Measurements from ENCODE around the gene ABI3. TPM values are rescaled to one million over a fixed set of nuclear protein-coding genes. Genes with fewer than 3 reads are reported as not detected.

The ABI3 gene
- polyA plus RNA-seq, 6 donors from 2014 or later, result 8.1 to 28.4 (median 18.0) TPM

- peak; percentile 46 for DNase-seq
- no peaks in the 10 kb centered on the region for H3K9me3 Mint-ChIP-seq
- peak overlapping the region; percentile 75 to 90 (median 84) for H3K4me3 Mint-ChIP-seq
- peaks cover 0 to 17% (median 0%) of the 10 kb centered on the region in 3 donors for H3K27me3 Mint-ChIP-seq
- no peak for ATAC-seq (ENCODE audit: low read depth in 2 of 2)
- no peaks in the 10 kb centered on the region for H3K36me3 Mint-ChIP-seq
- H3K27ac Mint-ChIP-seq, result peak overlapping the region in 4 of 6 donors; percentile 41 to 97 (median 66)
- peaks cover 41 to 52% (median 51%) of the 10 kb centered on the region in 3 donors for H3K4me1 Mint-ChIP-seq
These were observed 13.2 kb downstream of the ABI3 start for GRCh38 chr17:49223517-49224197.

- ATAC-seq (ENCODE audit: low read depth in 2 of 2) (peak; percentile 27 to 29), DNase-seq (peak; percentile 37)
- peak overlapping the region; percentile 75 to 90 (median 84) for H3K4me3 Mint-ChIP-seq
- H3K4me1 Mint-ChIP-seq, result peaks cover 34 to 45% (median 43%) of the 10 kb centered on the region in 3 donors
- H3K9me3 Mint-ChIP-seq, result no peaks in the 10 kb centered on the region
- H3K27ac Mint-ChIP-seq, result peak overlapping the region in 2 of 6 donors; percentile 79 to 81
- no peaks in the 10 kb centered on the region for H3K36me3 Mint-ChIP-seq
- H3K27me3 Mint-ChIP-seq, result peaks cover 0 to 23% (median 6%) of the 10 kb centered on the region in 3 donors
These were observed 13.9 kb downstream of the ABI3 start for GRCh38 chr17:49224198-49224996.

- Mint-ChIP-seq H3K27ac (peak overlapping the region in 2 of 6 donors; percentile 79 to 81), H3K4me3 (peak overlapping the region in 7 of 8 donors; percentile 72 to 90 (median 78)), H3K9me3 (no peaks in the 10 kb centered on the region), H3K4me1 (peaks cover 31 to 45% (median 43%) of the 10 kb centered on the region in 3 donors), H3K36me3 (no peaks in the 10 kb centered on the region), H3K27me3 (peaks cover 0 to 29% (median 9%) of the 10 kb centered on the region in 3 donors)
- no peak for ATAC-seq (ENCODE audit: low read depth in 2 of 2)
- no peak for DNase-seq
These were observed 14.5 kb downstream of the ABI3 start for GRCh38 chr17:49224997-49225337.

- peak overlapping the region in 7 of 8 donors; percentile 9 to 90 (median 64) for H3K4me3 Mint-ChIP-seq
- H3K27ac Mint-ChIP-seq, result peak overlapping the region in 2 of 6 donors; percentile 37 to 96
- H3K9me3 Mint-ChIP-seq, result no peaks in the 10 kb centered on the region
- ATAC-seq (ENCODE audit: low read depth in 2 of 2) (no peak), DNase-seq (no peak)
- no peaks in the 10 kb centered on the region for H3K36me3 Mint-ChIP-seq
- H3K27me3 Mint-ChIP-seq, result peaks cover 0 to 29% (median 9%) of the 10 kb centered on the region in 3 donors
- H3K4me1 Mint-ChIP-seq, result peaks cover 27 to 49% (median 40%) of the 10 kb centered on the region in 3 donors
These were observed 15.2 kb downstream of the ABI3 start for GRCh38 chr17:49225554-49226236.

- Mint-ChIP-seq H3K9me3 (no peaks in the 10 kb centered on the region), H3K4me1 (peaks cover 31 to 56% (median 50%) of the 10 kb centered on the region in 3 donors), H3K27me3 (peaks cover 5 to 29% (median 9%) of the 10 kb centered on the region in 3 donors), H3K36me3 (no peaks in the 10 kb centered on the region), H3K27ac (peak overlapping the region in 2 of 6 donors; percentile 70 to 74), H3K4me3 (peak overlapping the region in 1 of 8 donors; percentile 45)
- ATAC-seq (ENCODE audit: low read depth in 2 of 2) (no peak), DNase-seq (no peak)
These were observed 16.4 kb downstream of the ABI3 start for GRCh38 chr17:49226771-49227435.

GRCh38 chr17:49227436-49228261, 17.1 kb downstream of the ABI3 start:
- Mint-ChIP-seq H3K4me1 (peaks cover 31 to 52% (median 49%) of the 10 kb centered on the region in 3 donors), H3K27me3 (peaks cover 5 to 29% (median 9%) of the 10 kb centered on the region in 3 donors), H3K36me3 (no peaks in the 10 kb centered on the region), H3K27ac (peak overlapping the region in 2 of 6 donors; percentile 70 to 74), H3K4me3 (peak overlapping the region in 3 of 8 donors; percentile 45 to 57 (median 56)), H3K9me3 (no peaks in the 10 kb centered on the region)
- ATAC-seq (ENCODE audit: low read depth in 2 of 2) (peak; percentile 46), DNase-seq (peak; percentile 72)

GRCh38 chr17:49229076-49229804, 18.7 kb downstream of the ABI3 start:
- peak overlapping the region; percentile 70 to 85 (median 82) for H3K4me3 Mint-ChIP-seq
- DNase-seq (no peak), ATAC-seq (ENCODE audit: low read depth in 2 of 2) (no peak)
- no peaks in the 10 kb centered on the region for H3K36me3 Mint-ChIP-seq
- peak overlapping the region in 4 of 6 donors; percentile 15 to 69 (median 36) for H3K27ac Mint-ChIP-seq
- peaks cover 13 to 37% (median 16%) of the 10 kb centered on the region in 3 donors for H3K27me3 Mint-ChIP-seq
- peaks cover 22 to 36% (median 35%) of the 10 kb centered on the region in 3 donors for H3K4me1 Mint-ChIP-seq
- H3K9me3 Mint-ChIP-seq, result no peaks in the 10 kb centered on the region

- Mint-ChIP-seq H3K27ac (peak overlapping the region in 2 of 6 donors; percentile 69 to 74), H3K27me3 (peaks cover 16 to 35% (median 18%) of the 10 kb centered on the region in 3 donors), H3K4me1 (peaks cover 18 to 32% (median 29%) of the 10 kb centered on the region in 3 donors), H3K9me3 (no peaks in the 10 kb centered on the region), H3K4me3 (peak overlapping the region; percentile 77 to 95 (median 86)), H3K36me3 (no peaks in the 10 kb centered on the region)
- ATAC-seq (ENCODE audit: low read depth in 2 of 2), result no peak
- no peak for DNase-seq
These were observed 19.5 kb downstream of the ABI3 start for GRCh38 chr17:49229805-49230600.

GRCh38 chr17:49230636-49231562, 20.4 kb downstream of the ABI3 start, which contains the start of gene PHOSPHO1:
PHOSPHO1 (minus strand) TSS chr17:49230787; CDS start chr17:49226691, 4,096 bp downstream.
- DNase-seq (peak; percentile 87), ATAC-seq (ENCODE audit: low read depth in 2 of 2) (peak; percentile 94 to 95)
- Mint-ChIP-seq H3K27ac (peak within 1 kb of the TSS in 4 of 6 donors; percentile 54 to 87 (median 72)), H3K4me3 (peak within 1 kb of the TSS; percentile 77 to 95 (median 86)), H3K36me3 (no peaks in the 10 kb centered on the region), H3K4me1 (peaks cover 15 to 30% (median 29%) of the 10 kb centered on the region in 3 donors), H3K27me3 (peaks cover 16 to 35% (median 18%) of the 10 kb centered on the region in 3 donors), H3K9me3 (no peaks in the 10 kb centered on the region)

- Mint-ChIP-seq H3K27ac (peak overlapping the region in 2 of 6 donors; percentile 57 to 87), H3K27me3 (peaks cover 16 to 37% (median 18%) of the 10 kb centered on the region in 3 donors), H3K4me3 (peak overlapping the region; percentile 45 to 95 (median 82)), H3K36me3 (no peaks in the 10 kb centered on the region), H3K9me3 (no peaks in the 10 kb centered on the region), H3K4me1 (peaks cover 15 to 30% (median 29%) of the 10 kb centered on the region in 3 donors)
- DNase-seq, result no peak
- no peak for ATAC-seq (ENCODE audit: low read depth in 2 of 2)
These were observed 21.0 kb downstream of the ABI3 start for GRCh38 chr17:49231563-49231894.

All from naive B cell (primary cell).